GM18909 (cell line): Measurements from ENCODE around the gene TINCR.
"Not testable (repeated sequence)": the region's sequence is repeated elsewhere in the genome, so short reads cannot be mapped to it uniquely, and the experiment has no call there.

Experiments
- ATAC-seq: cut with Tn5 transposase; IDR thresholded peaks from one replicate; pipeline ENCODE4 v1.9.1; 2021; ENCODE audit warnings: mild to moderate bottlenecking; ENCODE audit not compliant: unreplicated experiment, poor library complexity

Gene TINCR

DNA sequence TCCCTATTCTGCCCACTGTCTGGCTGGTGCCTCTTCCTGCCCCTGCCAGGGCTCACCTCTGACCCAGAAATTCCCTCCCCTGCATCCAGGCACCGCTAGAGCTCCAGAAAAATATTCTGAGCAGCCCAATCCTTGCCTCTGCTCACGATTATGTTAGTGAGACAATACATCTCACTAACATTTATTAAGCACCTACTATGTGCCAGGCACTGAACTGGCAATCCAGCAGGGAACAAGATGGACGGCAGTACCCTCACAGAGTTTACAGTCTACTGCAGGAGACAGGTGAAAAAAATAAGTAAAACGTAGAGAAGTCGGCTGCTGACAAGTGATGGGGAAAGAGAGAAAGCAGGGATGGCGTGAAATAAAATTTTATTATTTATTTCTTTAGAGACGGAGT lies 5.5 kb downstream of the TINCR start:
- no peak for ATAC-seq

DNA sequence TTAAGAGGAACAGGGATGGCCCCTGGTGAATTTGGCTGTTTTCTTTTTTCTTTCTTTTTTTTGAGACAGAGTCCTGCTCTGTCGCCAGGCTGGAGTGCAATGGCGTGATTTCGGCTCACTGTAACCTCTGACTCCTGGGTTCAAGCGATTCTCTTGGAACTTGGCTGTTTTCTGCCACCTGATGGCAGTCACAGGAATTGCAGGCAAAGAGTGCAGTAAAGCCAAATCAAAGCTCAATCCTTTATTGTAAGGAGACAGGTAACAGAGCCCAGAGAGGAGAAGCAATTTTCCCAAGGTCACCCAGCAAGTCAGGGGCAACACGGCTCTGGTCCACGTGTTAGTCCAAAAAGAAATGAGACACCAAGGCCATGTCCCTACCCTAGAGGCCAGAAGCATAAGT lies 6.2 kb downstream of the TINCR start:
- ATAC-seq: no peak

DNA sequence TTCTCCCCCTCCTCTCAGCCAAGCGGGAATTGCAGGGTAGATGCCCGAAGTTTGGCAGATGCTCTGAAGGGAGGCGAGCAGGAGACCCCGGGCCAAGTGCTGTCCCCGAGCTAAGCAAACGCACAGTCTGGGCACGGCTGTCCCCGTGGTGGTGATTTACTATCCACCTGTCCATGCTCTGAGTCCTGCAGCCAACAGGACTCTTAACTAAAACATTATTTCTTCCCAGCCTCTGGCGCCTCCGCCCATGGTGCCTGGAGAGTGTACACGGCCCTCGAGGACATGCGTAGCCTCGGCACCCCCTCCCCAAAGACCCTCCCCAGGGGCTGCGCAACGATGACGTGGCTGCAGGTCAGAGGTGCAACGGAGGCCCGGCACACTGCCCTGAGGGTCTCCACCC lies 7.6 kb downstream of the TINCR start:
- no peak for ATAC-seq

DNA sequence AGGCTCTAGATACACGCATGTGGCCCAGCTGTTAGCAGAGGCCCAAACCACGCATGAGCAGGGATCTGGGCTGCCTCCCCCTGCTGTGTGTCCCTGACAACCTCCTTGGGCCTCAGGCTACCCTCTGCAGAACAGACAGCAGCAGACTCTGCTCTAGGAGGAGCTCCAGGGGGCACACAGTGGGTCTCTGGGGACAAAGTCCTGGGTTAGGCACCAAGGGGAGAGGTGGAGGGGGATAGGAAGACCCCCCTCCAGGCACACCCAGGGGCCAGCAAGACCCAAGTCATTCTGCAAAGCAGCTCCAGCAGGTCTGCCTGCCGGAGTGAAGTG lies 8.0 kb downstream of the TINCR start:
- no peak for ATAC-seq

DNA sequence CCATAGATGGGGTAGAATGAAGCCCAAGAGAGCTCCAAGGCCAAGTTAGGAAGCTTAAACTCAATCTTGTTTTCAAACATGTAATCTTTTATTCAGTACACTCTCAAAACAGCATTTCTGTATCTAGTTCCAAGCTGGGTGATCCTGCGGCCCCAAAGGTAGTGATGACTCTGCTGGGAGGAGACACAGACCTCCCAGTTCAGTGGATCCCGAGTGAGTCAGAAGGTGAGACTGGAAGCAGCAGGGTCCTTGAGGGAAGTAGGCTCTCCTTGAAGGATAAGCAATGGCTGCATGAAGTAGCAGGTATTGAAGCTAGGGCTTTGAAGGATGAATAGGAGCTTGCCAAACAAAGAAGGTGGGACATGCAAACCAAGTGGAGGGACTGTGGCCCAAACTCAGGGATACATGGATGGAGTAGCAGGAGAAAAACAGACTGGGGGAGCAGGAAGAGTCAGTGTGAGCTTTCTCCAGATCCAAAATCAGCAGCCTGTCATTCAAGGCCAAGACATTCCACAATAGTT lies 9.6 kb downstream of the TINCR start:
- ATAC-seq: no peak

DNA sequence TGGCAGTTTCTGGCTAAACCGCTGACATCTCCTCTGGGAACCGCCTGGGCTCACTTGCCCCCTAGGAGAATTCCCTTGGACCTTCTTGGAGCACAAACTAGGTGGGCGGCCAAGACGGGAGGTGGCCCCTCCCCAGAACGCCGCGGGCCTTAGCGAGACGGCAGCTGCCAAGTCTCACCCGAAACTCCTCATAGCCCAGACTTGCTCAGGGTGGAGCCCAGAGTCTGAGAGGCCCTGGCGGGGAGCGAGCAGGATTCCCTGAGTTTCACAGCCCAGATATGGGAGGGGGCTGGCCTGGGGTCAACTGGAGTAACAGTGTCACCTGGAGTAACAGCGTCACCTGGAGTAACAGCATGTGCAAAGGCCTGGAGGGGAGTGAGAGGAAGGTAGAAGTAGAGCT lies 10.1 kb downstream of the TINCR start:
- ATAC-seq: no peak

DNA sequence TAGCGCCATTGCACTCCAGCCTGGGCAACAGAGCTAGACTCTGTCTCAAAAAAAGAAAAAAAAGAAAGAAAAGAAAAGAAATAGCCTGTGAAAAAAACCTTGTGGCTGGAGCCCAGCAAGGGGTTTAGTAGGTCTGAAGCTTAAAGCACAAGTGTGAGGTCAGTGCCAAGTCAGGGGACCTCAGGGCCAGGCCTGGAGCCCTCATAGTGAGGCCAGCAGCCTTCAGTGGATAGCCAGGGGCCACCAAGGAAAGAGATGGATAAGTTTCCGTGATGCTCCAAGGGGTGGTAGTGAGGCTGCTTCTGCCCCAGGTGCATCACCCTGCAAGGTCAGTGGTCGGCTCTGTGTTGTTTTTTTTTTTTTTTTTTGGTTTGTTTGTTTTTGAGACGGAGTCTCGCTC lies 12.9 kb downstream of the TINCR start:
- ATAC-seq: no peak

DNA sequence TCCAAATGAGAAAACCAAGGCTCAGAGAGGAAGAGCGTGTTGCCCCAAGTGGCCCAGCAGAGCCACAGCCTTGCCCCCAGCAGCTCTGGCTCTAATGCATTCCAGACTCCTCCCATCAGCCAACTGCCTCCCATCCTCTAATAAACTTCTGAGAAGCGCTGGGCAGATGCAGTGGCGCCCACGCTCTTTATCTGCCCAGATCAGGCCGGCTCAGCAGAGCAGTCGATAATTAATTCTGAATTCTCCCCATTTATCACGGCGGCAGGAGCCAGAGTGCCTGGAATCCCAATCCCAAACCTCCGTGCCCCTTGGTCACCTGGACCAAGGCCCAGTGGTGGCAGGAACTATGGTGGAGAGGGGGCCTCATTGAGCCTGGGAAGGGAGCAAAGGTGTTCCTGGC lies 13.9 kb downstream of the TINCR start:
- ATAC-seq: no peak

DNA sequence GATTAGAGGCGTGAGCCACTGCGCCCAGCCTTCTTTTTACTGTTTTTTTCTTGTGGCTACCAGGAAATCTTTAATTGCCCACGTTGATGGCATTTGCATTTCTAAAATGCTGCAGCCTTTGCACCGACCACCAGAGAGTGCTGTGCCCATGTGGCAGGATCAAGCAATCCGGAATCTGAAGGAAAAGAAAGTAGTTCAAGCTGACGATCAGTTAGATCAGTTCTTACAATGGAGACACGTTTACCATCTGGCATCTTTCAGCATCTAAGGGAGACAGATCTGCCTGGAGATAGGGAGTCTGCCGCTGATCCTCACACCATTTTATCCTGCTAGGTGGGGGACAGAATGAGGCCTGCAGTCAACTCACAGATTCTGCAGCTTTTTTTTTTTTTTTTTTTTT lies 19.9 kb downstream of the TINCR start:
- no peak for ATAC-seq

DNA sequence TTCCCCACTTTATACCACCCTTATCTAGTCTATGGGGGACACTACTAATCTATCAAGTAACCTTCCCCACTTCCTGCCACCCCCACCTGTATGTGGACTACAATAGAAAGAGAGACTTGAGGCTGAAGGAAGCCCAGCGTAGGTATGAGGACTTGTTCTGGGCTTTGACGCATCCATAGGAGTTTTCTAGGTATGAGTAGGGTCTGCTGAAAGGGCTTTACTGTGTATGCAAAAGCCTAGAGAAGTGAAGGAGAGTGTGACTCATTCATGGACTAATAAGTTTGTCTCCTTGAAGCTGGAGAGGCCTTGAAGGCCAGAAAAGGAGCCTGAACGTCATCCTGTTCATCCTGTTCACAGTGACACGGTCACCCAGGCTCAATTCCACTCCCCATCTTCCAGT lies 21.8 kb downstream of the TINCR start:
- no peak for ATAC-seq

DNA sequence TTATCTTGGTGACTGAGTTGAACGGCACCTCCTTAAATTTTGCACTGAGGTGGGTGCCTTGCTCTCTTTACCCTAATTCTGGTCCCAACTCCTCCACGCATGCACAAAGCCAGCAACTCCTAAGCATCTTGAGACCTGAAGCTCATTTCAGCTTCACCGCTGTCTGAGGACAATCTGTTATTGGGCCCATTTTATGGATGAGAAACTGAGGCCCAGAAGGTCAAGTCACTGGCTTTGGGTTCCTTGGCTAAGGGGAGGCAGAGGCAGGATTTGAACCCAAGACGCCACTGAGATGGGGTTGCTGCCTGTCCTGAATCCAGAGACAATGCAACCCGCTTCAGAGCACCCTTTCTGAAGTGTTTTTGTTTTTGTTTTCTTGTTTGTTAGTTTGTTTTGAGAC lies 22.7 kb downstream of the TINCR start:
- ATAC-seq: no peak

DNA sequence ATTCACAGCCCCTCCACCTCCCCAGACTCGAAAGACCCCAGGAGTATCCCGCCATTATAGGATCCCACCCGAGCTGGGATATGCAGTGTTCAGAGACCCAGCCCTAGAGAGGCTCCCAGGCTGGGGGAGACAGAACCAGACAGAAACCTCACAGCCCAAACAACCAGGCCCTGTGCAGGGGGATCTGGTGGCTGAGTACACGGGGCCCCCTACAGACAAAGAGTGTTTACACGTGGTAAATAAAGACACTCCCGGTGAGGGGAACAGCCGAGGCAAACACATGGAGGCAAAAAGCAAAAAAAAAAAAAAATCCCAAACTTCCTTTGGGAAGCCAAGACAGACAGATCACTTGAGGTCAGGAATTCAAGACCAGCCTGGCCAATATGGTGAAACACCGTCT lies 25.1 kb downstream of the TINCR start:
- ATAC-seq: no peak

DNA sequence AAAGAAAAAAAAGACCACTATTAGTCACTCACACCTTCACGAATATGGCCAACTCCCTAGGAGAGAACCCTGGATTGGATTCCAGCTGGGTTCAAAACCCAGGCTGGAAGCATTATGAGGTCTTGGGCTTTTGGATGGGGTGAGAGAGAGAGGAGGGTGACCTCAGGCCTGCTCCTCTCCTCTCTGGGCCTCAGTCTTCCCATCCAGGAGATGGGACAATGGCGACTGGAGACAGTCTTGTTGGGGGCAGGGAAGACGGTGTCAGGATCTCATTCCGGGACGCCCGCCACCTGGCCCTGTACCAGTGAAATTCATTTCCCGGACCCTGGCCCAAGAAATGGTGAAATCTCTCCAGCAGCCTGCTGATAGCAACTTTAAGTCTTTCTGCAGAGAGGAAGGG lies 26.3 kb downstream of the TINCR start:
- ATAC-seq: no peak

DNA sequence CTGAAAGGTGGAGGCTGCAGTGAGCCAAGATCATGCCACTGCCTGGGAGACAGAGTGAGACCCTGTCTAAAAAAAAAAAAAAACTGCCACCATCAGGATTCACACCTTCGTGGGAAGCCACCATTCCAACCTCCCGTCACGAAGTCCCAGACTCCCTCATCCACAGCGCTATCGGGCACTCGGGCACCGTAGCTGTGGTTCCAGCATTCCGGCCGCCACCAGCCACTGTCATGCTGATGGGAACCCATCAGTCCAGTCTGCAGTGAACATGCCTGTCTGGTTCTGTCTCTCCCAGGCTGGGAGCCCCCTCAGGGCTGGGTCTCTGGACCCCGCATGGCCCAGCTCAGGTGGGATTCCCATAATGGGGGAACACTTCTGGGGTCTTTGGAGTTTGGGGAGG lies 27.5 kb downstream of the TINCR start:
- ATAC-seq: no peak

DNA sequence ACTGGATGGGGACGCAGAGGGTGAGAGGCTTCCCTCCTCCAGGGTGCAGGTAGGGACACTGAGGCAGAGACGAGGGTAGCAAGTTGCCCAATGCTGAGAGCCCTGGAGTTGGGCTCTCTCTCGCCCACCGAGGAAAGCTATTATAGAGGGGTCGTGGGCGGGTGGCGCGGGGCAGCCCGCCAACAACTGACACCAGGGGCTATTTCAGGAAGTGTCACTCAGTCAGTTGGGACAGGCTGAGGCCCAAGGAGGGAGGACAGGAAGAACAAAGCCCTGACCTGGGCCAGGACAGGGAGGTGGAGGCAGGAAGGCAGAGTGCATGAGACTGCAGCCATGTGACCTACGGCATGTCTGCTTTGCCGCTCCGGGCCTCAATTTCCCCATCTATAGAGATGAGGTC lies 29.9 kb downstream of the TINCR start:
- no peak for ATAC-seq

DNA sequence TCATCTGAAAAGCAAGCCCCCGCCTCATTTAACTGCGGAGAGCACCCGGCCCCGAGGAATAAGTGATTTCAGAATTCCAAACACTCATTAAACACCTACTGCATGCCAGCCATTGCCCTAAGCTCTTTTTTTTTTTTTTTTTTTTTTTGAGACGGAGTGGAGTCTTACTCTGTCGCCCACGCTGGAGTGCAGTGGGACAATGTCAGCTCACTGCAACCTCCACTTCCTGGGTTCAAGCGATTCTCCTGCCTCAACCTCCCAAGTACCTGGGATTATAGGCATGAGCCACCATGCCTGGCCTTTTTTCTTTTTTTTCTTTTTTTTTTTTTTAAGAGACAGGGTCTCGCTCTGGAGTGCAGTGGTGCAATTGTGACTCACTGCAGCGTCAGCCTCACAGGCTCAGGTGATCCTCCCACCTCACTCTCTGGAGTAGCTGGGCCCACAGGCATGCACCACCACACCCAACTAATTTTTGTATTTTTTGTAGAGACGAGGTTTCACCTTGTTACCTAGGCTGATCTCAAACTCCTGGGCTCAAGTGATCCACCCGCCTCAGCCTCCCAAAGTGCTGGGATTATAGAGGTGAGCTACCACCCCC lies 30.7 kb downstream of the TINCR start:
- ATAC-seq: not testable (repeated sequence)

DNA sequence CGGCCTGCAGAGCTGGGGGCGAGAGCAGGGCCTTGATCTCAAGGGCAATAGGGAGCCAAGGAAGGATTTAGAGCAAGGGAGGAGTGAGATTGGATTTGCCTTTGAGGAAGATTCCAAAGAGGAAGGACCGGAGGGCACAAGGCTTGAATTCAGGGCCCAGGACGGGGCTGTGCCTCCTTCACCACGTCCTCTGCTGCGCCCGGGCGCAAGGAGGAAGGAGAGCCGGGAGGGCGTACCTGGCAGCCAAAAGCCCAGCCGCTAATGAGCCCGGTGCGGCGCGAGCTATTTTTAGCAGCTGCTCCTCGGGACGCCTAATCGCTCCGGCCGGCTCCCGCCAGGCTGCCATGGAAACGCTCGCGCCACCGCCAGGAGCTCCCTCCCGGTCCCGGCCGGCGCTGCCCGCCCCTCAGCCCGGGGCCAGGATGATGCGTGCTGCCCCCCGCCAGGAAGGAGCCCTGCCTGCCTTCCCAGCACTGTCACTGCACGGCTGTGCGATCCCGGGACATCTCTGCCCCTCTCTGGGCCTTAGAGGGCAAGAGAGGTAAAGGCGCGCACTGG lies 31.3 kb downstream of the TINCR start:
- ATAC-seq: no peak

DNA sequence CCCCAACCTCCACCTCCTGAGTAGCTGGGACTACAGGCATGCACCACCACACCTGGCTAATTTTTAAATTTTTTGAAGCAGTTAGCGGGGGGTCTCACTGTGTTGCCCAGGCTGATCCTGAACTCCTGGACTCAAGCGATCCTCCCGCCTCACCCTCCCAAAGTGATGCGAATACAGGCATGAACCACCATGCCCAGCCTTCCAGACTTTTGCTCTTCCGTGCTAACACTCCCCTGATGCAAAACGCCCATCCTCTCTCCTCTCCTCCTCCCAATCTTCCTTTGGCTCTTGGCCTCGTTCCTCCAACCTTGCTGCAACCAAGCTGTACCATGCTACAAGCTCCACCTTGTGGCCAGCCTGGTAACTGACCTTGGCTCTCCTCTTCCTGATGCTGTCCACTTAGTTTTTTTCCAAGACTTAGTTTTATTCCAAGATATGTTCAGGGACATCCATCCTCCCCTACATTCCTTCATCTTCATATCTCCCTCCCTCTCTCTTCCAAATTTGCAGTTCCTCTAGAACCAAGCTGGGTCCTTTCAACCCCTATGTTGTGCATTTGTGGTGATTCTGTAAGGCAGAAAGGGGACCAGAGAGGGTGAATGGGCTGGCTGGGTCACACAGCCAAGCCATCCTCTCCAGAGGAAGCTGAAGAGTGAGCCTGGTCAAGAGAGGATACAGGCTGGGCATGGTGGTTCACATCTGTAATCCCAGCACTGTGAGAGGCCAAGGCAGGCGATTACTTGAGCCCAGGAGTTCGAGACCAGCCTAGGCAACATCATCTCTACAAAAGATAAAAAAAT lies 32.8 kb downstream of the TINCR start:
- ATAC-seq: no peak

DNA sequence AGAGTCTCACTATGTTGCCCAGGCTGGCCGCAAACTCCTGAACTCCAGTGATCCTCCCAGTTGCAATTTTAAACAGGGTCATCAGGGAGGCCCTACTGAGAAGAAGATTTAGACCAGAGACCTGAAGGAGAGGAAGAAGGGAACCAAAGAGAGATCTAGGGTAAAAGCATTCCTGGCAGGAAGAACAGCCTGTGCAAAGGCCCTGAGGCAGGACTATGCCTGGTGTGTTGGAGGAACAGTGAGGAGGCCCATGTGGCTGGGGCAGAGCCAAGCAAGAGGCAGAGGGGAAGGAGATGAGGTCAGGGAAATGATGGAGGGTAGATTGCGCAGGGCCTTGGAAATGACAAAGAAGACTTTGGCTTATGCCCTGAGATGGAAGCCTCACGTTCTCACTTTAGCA lies 34.5 kb downstream of the TINCR start:
- ATAC-seq: no peak

DNA sequence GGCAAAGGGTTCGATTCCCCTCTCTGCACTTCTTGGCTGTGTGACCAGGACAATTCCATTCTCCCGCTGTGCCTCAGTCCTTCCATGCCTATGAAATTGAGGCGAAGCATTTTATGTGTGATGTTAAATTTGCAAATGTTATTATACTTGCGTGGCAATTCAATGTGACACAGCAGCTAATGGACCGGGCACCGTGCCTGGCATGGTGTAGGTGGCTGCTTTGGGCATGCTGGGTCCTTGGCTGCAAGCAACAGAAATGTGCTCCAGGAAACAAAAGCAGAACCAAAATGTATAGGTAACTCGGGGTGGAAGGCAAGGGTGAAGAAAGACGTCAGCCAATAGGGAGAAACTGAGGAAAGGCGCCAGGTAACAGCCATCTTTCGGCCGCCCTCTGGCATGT lies 37.1 kb downstream of the TINCR start:
- ATAC-seq: no peak

DNA sequence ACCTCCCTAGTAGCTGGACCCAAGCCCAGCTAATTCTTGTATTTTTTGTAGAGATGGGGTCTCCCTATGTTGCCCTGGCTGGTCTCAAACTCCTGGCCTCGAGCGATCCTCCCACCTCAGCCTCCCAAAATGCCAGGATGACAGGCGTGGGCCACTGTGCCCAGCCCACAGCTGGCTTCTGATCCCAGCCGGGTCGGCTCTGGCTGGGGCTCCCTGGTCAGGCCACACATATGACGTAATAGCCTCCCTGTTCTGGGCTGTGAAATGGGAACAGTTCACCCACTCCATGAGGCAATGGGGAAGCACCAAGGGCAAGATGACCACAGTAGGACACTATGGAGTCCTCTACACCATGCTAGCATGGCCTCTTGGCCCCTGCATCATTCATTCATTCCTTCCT lies 41.1 kb downstream of the TINCR start:
- no peak for ATAC-seq

DNA sequence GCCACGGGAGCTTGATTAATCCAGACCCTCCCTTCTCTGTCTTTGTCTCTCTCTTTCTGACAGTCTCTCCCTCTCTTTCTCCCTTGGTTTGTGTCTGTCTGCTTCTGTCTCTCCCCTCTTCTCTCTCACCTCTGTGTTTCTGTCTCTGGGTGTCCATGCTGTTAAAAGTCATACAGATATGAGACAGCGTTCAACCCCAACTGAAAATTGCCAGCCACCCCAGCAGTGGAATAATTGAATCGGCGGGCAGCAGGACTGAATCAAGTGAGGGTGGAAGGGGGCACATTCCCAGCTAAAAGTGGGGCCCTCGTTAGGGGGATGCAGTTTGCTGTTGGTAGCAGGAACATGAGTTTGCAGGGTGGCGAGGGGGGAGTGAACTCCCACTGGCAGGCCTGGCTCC lies 43.7 kb downstream of the TINCR start:
- ATAC-seq: no peak
